ENCODE results near the gene ING3. TPM values are rescaled to one million over a fixed set of nuclear protein-coding genes. Genes with fewer than 3 reads are reported as not detected.

ING3 gene
- total and polyA plus RNA-seq, 9 of the 15 experiments (the other 6 are each of a cell fraction or from before 2014, with no cell fraction given) = 22.8 to 233 (median 50.4) TPM

- no peak for TF ChIP-seq TAF9B (IDR thresholded peaks at IDR 0.05; ENCODE audit: partially characterized antibody)
- TF ChIP-seq, protein P1, sequence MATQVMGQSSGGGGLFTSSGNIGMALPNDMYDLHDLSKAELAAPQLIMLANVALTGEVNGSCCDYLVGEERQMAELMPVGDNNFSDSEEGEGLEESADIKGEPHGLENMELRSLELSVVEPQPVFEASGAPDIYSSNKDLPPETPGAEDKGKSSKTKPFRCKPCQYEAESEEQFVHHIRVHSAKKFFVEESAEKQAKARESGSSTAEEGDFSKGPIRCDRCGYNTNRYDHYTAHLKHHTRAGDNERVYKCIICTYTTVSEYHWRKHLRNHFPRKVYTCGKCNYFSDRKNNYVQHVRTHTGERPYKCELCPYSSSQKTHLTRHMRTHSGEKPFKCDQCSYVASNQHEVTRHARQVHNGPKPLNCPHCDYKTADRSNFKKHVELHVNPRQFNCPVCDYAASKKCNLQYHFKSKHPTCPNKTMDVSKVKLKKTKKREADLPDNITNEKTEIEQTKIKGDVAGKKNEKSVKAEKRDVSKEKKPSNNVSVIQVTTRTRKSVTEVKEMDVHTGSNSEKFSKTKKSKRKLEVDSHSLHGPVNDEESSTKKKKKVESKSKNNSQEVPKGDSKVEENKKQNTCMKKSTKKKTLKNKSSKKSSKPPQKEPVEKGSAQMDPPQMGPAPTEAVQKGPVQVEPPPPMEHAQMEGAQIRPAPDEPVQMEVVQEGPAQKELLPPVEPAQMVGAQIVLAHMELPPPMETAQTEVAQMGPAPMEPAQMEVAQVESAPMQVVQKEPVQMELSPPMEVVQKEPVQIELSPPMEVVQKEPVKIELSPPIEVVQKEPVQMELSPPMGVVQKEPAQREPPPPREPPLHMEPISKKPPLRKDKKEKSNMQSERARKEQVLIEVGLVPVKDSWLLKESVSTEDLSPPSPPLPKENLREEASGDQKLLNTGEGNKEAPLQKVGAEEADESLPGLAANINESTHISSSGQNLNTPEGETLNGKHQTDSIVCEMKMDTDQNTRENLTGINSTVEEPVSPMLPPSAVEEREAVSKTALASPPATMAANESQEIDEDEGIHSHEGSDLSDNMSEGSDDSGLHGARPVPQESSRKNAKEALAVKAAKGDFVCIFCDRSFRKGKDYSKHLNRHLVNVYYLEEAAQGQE (IDR thresholded peaks at IDR 0.05; ENCODE audit: borderline replicate concordance) = no peak
- TF ChIP-seq, protein P1 (CRISPR knock-in tag; IDR thresholded peaks at IDR 0.05; ENCODE audit: low read depth) = no peak
- no peak for TF ChIP-seq ZNF274 (IDR thresholded peaks at IDR 0.05; ENCODE audit: borderline replicate concordance, low read depth, low read length)
- no peak for TF ChIP-seq CTBP1 (IDR thresholded peaks at IDR 0.05; ENCODE audit: borderline replicate concordance)
- TF ChIP-seq, protein P2, sequence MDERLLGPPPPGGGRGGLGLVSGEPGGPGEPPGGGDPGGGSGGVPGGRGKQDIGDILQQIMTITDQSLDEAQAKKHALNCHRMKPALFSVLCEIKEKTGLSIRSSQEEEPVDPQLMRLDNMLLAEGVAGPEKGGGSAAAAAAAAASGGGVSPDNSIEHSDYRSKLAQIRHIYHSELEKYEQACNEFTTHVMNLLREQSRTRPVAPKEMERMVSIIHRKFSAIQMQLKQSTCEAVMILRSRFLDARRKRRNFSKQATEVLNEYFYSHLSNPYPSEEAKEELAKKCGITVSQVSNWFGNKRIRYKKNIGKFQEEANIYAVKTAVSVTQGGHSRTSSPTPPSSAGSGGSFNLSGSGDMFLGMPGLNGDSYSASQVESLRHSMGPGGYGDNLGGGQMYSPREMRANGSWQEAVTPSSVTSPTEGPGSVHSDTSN (CRISPR knock-in tag; IDR thresholded peaks at IDR 0.05; ENCODE audit: low read depth) = no peak
- TF ChIP-seq, protein P2 (tag; conservative IDR thresholded peaks at IDR 0.05; ENCODE audit: low read depth) = no peak
- no peak for TF ChIP-seq FOXA3 (CRISPR knock-in tag; conservative IDR thresholded peaks at IDR 0.05 in 1 of 2, IDR thresholded peaks at IDR 0.05 in 1 of 2)
- no peak for TF ChIP-seq ZNF41 (CRISPR knock-in tag; conservative IDR thresholded peaks at IDR 0.05)
- TF ChIP-seq DNMT1 (IDR thresholded peaks at IDR 0.05) = no peak
- no peak for TF ChIP-seq PRMT5 (CRISPR knock-in tag; IDR thresholded peaks at IDR 0.05)
- no peak for TF ChIP-seq NEUROD1 (IDR thresholded peaks at IDR 0.05; ENCODE audit: borderline replicate concordance, low read depth, low read length, partially characterized antibody)
- TF ChIP-seq ZNF583 (CRISPR knock-in tag; IDR thresholded peaks at IDR 0.05) = no peak
- TF ChIP-seq SIRT6 (IDR thresholded peaks at IDR 0.05; ENCODE audit: low read depth, low read length) = no peak
- no peak for TF ChIP-seq ZNF444 (CRISPR knock-in tag; IDR thresholded peaks at IDR 0.05)
- peak; percentile 13; the same call in 1 of the 2 replicates for TF ChIP-seq ELF2 (CRISPR knock-in tag; IDR thresholded peaks at IDR 0.05)
- no peak for TF ChIP-seq RFX5 (IDR thresholded peaks at IDR 0.05; ENCODE audit: low read depth, low read length)
- no peak for TF ChIP-seq ELF4 (CRISPR knock-in tag; IDR thresholded peaks at IDR 0.05)
- TF ChIP-seq DIDO1 (tag; IDR thresholded peaks at IDR 0.05; ENCODE audit: low read depth) = no peak
Observed at GRCh38 chr7:121006711-121007315, 56.2 kb downstream of the ING3 start (continued).
